Mucosa of stomach (tissue), 1 donor: ENCODE data around the gene CAND2.

Experiments
- H3K27me3 ChIP-seq: one replicate; pipeline ENCODE4 v1.7.0; 2013; ENCODE audit warnings: mild to moderate bottlenecking, low read length; ENCODE audit not compliant: control insufficient read depth, insufficient read depth
- H3K36me3 ChIP-seq: one replicate; pipeline ENCODE4 v1.7.0; 2013; ENCODE audit warnings: low read length; ENCODE audit not compliant: control insufficient read depth, insufficient read depth
- H3K4me1 ChIP-seq: one replicate; pipeline ENCODE4 v1.7.0; 2013; ENCODE audit warnings: mild to moderate bottlenecking, low read length; ENCODE audit not compliant: control insufficient read depth, insufficient read depth
- H3K4me3 ChIP-seq: one replicate; pipeline ENCODE4 v1.7.0; 2013; ENCODE audit warnings: low read length
- H3K9ac ChIP-seq: one replicate; pipeline ENCODE4 v1.7.0; 2013; ENCODE audit warnings: mild to moderate bottlenecking, low read length, moderate library complexity
- H3K9me3 ChIP-seq: one replicate; pipeline ENCODE4 v1.7.0; 2013; ENCODE audit warnings: mild to moderate bottlenecking, low read length, moderate library complexity; ENCODE audit not compliant: control insufficient read depth
- donor health status: Pancreatic carcinoma.

Gene CAND2

DNA sequence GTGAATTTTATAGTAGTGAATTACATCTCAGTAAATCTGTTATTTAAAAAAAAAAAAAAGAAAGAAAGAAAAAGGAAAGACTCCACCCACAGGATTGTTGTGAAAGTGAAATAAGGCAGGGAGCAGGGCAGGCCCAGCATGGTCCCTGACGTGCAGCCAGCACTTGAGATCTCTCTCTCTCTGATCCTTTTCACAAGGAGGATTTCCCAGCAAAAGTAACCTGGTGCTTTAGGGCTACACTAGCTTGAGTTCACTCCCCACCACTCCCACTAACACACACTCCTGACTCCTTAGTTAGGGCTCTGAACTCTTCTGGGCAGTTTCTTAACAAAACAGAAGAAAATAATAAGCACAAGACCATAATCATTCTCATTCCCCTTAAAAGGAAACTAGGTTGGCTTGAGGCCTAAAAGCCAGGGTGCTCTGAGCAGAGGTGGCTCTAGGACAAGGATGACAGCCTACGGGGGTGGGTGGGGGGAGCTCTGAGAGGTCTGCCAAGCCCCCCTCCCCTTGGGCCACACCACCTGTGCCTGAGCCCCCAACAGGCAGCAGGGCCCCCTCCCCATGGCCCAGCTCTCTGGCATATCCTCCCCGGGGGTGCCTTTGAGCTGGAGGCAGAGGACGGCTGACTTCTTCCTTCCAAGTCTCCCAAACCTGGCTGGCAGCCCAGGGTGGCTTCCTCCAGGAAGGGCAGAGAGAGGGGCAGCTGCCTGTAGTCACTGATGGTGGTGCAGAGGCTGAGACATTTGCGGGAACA, 38.3 kb upstream of the CAND2 start:
- Histone ChIP-seq H3K4me1 (peaks cover 4% of the 10 kb centered on the region), H3K9me3 (no peaks in the 10 kb centered on the region), H3K27me3 (no peaks in the 10 kb centered on the region), H3K36me3 (no peaks in the 10 kb centered on the region), H3K9ac (no peak overlapping the region), H3K4me3 (no peak overlapping the region)

GRCh38 chr3:12759097-12759679, 37.3 kb upstream of the CAND2 start, which contains the start of gene TMEM40:
TMEM40 (minus strand) TSS chr3:12759259; CDS start chr3:12749832, 9,427 bp downstream.
- H3K27me3 ChIP-seq: no peaks in the 10 kb centered on the region
- H3K36me3 ChIP-seq: no peaks in the 10 kb centered on the region
- H3K4me1 ChIP-seq: peaks cover 4% of the 10 kb centered on the region
- H3K9me3 ChIP-seq: no peaks in the 10 kb centered on the region
- no peak within 1 kb of the TSS for H3K9ac ChIP-seq
- H3K4me3 ChIP-seq: no peak within 1 kb of the TSS

GRCh38 chr3:12759693-12760565, 36.6 kb upstream of the CAND2 start:
- Histone ChIP-seq H3K9me3 (no peaks in the 10 kb centered on the region), H3K36me3 (no peaks in the 10 kb centered on the region), H3K4me1 (peaks cover 4% of the 10 kb centered on the region), H3K27me3 (no peaks in the 10 kb centered on the region), H3K9ac (no peak overlapping the region), H3K4me3 (no peak overlapping the region)

DNA sequence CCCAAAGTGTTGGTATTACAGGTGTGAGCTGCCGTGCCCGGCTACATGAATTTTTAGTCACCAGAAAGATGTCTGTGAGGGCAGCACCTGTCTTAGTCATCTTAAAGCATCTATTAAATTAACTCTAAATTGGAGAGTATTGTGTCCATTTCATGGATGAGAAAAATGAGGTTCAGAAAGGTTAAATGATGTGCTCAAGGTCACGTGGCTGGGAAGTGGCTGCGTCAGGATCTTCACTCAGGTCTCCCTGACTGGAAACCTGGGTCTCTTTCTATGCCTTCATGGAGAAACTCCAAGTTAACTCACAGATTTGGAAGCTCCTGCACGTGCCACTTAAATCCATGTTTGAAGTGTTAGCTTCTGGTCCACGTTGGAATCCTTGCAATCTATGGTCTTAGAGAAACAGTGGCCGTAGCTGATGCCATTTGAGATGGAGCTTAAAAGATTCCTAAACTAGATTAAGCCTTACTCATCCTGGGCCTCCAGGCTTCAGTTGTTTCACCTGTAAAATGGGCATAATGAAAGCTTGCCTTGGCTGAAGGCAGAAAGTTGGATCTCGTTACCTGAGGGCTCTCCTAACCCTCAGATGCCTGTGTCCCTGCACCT, 32.2 kb upstream of the CAND2 start:
- Histone ChIP-seq H3K27me3 (no peaks in the 10 kb centered on the region), H3K9ac (no peak overlapping the region), H3K36me3 (no peaks in the 10 kb centered on the region), H3K4me1 (no peaks in the 10 kb centered on the region), H3K9me3 (no peaks in the 10 kb centered on the region), H3K4me3 (no peak overlapping the region)

DNA sequence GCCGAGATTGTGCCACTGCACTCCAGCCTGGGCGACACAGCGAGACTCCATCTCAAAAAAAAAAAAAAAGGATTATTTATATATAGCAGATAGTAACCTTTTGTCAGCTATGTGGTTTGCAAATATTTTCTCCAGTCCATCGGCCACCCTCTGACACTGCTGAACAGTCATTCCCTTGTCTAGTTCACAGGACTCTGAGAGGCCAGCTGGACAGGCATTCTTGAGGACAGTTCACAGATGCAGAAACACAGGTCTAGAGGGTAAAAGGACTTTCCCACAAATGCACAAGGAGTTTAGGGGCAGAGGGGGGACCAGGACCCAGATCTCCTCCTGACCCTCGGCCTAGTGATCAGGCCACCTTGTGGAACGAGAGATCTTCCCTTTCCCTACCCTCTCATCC, 29.9 kb upstream of the CAND2 start:
- no peak overlapping the region for H3K9ac ChIP-seq
- no peaks in the 10 kb centered on the region for H3K36me3 ChIP-seq
- H3K27me3 ChIP-seq: no peaks in the 10 kb centered on the region
- no peaks in the 10 kb centered on the region for H3K4me1 ChIP-seq
- H3K9me3 ChIP-seq: no peaks in the 10 kb centered on the region
- no peak overlapping the region for H3K4me3 ChIP-seq

GRCh38 chr3:12768579-12769527, 27.6 kb upstream of the CAND2 start:
- H3K9me3 ChIP-seq: no peaks in the 10 kb centered on the region
- no peaks in the 10 kb centered on the region for H3K36me3 ChIP-seq
- H3K4me3 ChIP-seq: no peak overlapping the region
- no peaks in the 10 kb centered on the region for H3K27me3 ChIP-seq
- H3K9ac ChIP-seq: no peak overlapping the region
- no peaks in the 10 kb centered on the region for H3K4me1 ChIP-seq

- Histone ChIP-seq H3K9me3 (no peaks in the 10 kb centered on the region), H3K27me3 (peaks cover 2% of the 10 kb centered on the region), H3K4me1 (no peaks in the 10 kb centered on the region), H3K9ac (no peak overlapping the region), H3K4me3 (no peak overlapping the region), H3K36me3 (no peaks in the 10 kb centered on the region)
Observed at GRCh38 chr3:12769761-12770160, 26.7 kb upstream of the CAND2 start.

- H3K9me3 ChIP-seq: no peaks in the 10 kb centered on the region
- no peak overlapping the region for H3K9ac ChIP-seq
- H3K27me3 ChIP-seq: peaks cover 9% of the 10 kb centered on the region
- no peaks in the 10 kb centered on the region for H3K36me3 ChIP-seq
- H3K4me1 ChIP-seq: no peaks in the 10 kb centered on the region
- H3K4me3 ChIP-seq: no peak overlapping the region
Observed at GRCh38 chr3:12771236-12771635, 25.2 kb upstream of the CAND2 start.

GRCh38 chr3:12772462-12772861, 24.0 kb upstream of the CAND2 start:
- no peaks in the 10 kb centered on the region for H3K4me1 ChIP-seq
- peaks cover 9% of the 10 kb centered on the region for H3K27me3 ChIP-seq
- H3K9ac ChIP-seq: no peak overlapping the region
- H3K9me3 ChIP-seq: no peaks in the 10 kb centered on the region
- H3K36me3 ChIP-seq: no peaks in the 10 kb centered on the region
- no peak overlapping the region for H3K4me3 ChIP-seq

DNA sequence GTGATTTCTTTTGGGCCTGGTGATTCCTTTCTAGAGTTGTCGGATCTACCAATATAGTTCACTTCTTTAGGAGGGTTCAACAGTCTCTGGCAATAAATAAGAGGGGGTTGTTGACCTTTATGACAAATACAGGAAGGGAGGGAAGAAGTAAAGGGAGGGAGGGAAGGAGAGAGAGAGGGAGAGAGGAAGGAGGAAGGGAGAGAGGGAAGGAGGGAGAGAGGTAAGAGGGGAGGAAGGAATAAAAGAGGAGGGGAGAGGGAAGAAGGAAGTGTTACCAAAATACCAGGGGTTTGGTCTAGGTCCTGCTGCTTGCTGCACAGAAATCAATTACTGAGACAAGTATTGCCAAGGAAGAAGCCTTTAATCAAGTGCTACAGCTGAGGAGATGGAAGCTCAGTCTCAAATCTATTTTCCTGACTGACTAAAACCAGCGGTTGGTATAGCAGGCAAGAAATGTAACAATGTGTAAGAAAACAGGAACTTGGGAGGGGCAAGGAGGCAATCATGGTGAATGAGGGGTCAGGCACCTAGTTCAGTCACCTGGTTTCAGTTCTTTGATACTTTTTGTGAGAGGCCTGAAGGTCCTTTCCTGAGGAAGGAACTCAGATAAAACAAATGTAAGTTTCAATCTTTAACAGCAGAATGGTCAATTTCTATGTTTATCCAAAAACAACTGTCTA, 23.3 kb upstream of the CAND2 start:
- Histone ChIP-seq H3K9me3 (no peaks in the 10 kb centered on the region), H3K4me1 (no peaks in the 10 kb centered on the region), H3K36me3 (no peaks in the 10 kb centered on the region), H3K9ac (no peak overlapping the region), H3K4me3 (no peak overlapping the region), H3K27me3 (peaks cover 9% of the 10 kb centered on the region)

DNA sequence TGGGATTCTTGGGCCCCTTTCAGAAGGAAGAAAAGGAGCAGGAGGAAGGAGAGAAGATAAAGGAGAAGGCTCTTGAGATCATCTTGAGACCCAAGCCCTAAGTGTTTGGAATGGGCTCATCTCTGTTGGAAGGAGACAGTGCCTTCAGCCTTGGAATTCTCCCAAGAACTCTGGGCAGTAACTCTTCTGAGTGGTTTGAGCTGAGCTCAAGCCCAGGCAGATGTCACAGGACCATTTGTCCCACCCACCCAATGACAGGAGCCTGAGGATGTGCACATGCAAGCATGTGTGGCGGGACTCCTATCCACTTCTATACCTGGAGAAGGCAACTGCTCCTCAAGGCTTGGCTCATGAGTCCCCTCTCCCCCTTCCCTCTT, 22.8 kb upstream of the CAND2 start:
- Histone ChIP-seq H3K4me3 (no peak overlapping the region), H3K4me1 (no peaks in the 10 kb centered on the region), H3K9ac (no peak overlapping the region), H3K9me3 (no peaks in the 10 kb centered on the region), H3K36me3 (no peaks in the 10 kb centered on the region), H3K27me3 (peaks cover 9% of the 10 kb centered on the region)
